AG09309 (cell line): ENCODE measurements around the gene SLC44A4.

ENCODE experiments used
- DNase-seq: peaks from one replicate; pipeline ENCODE4 v3.0.0-alpha.2; 2010; ENCODE audit warnings: low read depth
- H3K4me3 ChIP-seq: 2 replicates; pipeline ENCODE4 v1.5.1; 2011; ENCODE audit warnings: mild to moderate bottlenecking, low read depth, low read length, moderate library complexity; ENCODE audit not compliant: control insufficient read depth
- TF ChIP-seq, protein P1 (sequence below): IDR thresholded peaks from 2 replicates; pipeline ENCODE4 v1.5.1; 2011; ENCODE audit warnings: mild to moderate bottlenecking, low read depth, low read length, inconsistent platforms; ENCODE audit not compliant: insufficient read depth, control insufficient read depth; ENCODE audit errors: missing control alignments

SLC44A4 gene

GRCh38 chr6:31887173-31888007 is 8.6 kb upstream of the SLC44A4 start:
- DNase-seq = no peak
- H3K4me3 ChIP-seq = no peak overlapping the region
- TF ChIP-seq, protein P1, sequence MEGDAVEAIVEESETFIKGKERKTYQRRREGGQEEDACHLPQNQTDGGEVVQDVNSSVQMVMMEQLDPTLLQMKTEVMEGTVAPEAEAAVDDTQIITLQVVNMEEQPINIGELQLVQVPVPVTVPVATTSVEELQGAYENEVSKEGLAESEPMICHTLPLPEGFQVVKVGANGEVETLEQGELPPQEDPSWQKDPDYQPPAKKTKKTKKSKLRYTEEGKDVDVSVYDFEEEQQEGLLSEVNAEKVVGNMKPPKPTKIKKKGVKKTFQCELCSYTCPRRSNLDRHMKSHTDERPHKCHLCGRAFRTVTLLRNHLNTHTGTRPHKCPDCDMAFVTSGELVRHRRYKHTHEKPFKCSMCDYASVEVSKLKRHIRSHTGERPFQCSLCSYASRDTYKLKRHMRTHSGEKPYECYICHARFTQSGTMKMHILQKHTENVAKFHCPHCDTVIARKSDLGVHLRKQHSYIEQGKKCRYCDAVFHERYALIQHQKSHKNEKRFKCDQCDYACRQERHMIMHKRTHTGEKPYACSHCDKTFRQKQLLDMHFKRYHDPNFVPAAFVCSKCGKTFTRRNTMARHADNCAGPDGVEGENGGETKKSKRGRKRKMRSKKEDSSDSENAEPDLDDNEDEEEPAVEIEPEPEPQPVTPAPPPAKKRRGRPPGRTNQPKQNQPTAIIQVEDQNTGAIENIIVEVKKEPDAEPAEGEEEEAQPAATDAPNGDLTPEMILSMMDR = no peak

DNA sequence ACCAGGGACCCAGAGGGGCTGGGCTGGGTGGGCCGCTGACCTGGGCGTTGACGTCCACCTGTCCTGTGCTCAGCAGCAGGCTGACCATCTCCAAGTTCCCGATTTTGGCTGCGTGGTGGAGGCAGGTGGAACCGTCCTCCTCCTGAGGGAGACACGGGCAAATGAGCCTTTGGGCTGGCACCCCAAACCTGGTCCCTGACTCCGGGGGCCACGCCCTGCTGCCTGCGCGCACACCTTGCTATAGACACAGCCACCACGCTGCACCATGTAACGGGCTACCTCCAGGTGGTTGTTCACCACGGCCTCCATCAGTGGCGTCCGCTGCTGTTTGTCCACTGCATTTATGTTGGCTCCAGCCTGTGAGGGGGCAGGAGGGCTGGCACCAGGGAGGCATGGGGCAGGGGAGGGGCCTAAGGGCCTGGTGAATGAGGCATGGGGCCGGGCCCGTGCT is 7.8 kb upstream of the SLC44A4 start:
- no peak for DNase-seq
- TF ChIP-seq, protein P1 = no peak

DNA sequence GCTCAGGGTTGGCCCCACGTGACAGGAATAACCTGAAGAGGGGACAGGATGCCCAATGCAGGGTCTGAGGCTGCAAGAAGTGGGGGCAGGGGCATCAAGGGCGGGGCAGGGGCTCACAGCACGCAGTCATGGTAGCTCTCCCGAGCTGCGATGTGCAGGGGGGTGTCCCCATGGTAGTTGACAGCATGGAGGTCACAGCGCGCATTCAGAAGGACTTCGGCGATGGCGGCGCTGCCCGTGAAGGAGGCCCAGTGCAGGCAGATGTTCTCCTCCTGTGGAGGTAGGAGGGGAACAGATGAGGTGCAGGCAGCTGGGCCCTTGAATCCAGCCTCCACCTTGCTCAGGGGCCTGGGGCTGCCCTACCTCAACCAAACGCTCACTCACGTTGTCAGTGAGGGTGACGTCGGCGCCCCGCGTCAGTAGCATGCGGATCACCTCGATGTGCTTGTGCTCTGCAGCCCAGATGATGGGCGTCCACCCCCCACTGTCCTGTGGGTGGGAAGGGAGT is 5.8 kb upstream of the SLC44A4 start:
- no peak overlapping the region for H3K4me3 ChIP-seq
- no peak for DNase-seq
- TF ChIP-seq, protein P1 = no peak

More for the DNA sequence above, 7.8 kb upstream of the SLC44A4 start:
- no peak overlapping the region for H3K4me3 ChIP-seq

DNA sequence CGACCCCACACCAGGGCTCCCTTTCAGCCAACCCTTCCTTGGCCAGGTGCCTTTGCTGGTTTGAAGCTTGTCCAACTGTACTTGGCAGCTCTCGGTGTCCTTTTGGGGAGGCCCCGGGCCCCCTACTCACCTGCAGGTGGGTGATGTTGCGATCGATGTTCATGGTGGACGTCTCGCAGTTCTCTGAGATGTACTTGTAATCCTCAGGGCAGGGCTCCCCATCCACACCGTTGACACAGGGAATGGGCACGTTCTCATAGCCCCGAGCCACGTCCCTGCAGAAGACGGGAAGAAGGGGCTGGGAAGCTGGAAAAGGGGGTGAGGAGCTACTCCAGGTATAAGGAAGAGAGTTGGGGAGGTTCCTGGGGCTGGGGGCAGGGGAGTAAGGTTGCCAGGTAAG is 4.9 kb upstream of the SLC44A4 start:
- TF ChIP-seq, protein P1 = no peak
- no peak for DNase-seq
- no peak overlapping the region for H3K4me3 ChIP-seq

GRCh38 chr6:31882344-31882743 is 3.5 kb upstream of the SLC44A4 start:
- no peak for DNase-seq
- H3K4me3 ChIP-seq = no peak overlapping the region
- TF ChIP-seq, protein P1 = no peak

DNA sequence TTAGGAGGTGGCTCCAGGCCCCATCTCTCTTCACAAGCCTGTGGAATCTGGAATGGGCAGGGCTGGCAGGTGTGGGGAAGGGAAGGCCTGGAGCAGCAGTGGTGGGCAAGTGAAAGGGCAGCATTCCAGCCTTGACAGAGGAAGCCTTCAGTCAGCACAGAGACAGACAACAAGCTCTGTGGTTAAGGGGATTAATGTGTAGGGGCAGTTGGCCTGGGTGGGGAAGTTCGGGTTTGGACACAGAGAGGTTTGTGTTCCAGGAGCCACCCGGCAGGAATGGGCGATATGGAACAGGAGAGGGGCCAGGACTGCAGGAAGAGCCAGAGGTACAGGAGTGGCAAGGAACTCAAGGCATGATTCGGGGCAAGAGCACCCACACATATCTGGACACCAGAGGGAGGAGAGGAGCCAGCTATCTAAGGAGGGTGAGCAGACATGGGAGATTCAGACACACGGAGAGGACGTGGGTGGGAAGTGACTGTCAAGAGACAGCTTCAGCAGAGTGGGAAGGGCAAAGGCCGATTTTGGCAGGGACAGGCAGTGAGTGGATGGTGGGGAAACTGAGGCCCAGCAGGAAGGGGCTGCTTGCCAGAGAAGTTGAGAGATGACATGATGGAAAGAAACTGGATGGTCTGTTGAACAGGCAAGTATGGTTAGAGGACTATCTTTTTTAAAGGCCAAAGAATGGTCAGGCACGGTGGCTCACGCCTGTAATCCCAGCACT is 2.5 kb upstream of the SLC44A4 start:
- H3K4me3 ChIP-seq = no peak overlapping the region
- TF ChIP-seq, protein P1 = no peak
- DNase-seq = no peak
